GM18502 (cell line): ENCODE data around the gene GALR2.
"Not testable (repeated sequence)": the region's sequence is repeated elsewhere in the genome, so short reads cannot be mapped to it uniquely, and the experiment has no call there.

Experiments used
- ATAC-seq: cut with Tn5 transposase; IDR thresholded peaks from one replicate; pipeline ENCODE4 v1.9.1; 2021; ENCODE audit warnings: mild to moderate bottlenecking; ENCODE audit not compliant: unreplicated experiment, poor library complexity

Gene GALR2

GRCh38 chr17:76049836-76050537, 24.6 kb upstream of the GALR2 start:
- no peak for ATAC-seq

GRCh38 chr17:76050538-76051467, 23.8 kb upstream of the GALR2 start:
- ATAC-seq, result no peak

GRCh38 chr17:76051561-76051960, 23.0 kb upstream of the GALR2 start:
- no peak for ATAC-seq

GRCh38 chr17:76053246-76054111, 21.1 kb upstream of the GALR2 start:
- ATAC-seq, result no peak

- ATAC-seq, result no peak
These were observed 20.5 kb upstream of the GALR2 start for GRCh38 chr17:76054112-76054476.

- ATAC-seq, result no peak
These were observed 17.7 kb upstream of the GALR2 start for GRCh38 chr17:76056882-76057281.

- not testable (repeated sequence) for ATAC-seq
These were observed 16.3 kb upstream of the GALR2 start for GRCh38 chr17:76058264-76058663.

GRCh38 chr17:76063875-76064546, 10.6 kb upstream of the GALR2 start:
- no peak for ATAC-seq

- no peak for ATAC-seq
These were observed 8.8 kb upstream of the GALR2 start for GRCh38 chr17:76065775-76066174.

- ATAC-seq, result no peak
These were observed 2.9 kb upstream of the GALR2 start for GRCh38 chr17:76071531-76072147.

GRCh38 chr17:76072148-76072858, 2.3 kb upstream of the GALR2 start, which contains the start of gene SRP68:
SRP68 (minus strand) TSS chr17:76072517; CDS start chr17:76072491, 26 bp downstream.
- ATAC-seq, result peak; percentile 90

- ATAC-seq, result no peak
These were observed 974 bp downstream of the GALR2 start for GRCh38 chr17:76075364-76076145.

GRCh38 chr17:76076146-76076764, 1.7 kb downstream of the GALR2 start:
- no peak for ATAC-seq

- ATAC-seq, result no peak
These were observed 2.4 kb downstream of the GALR2 start for GRCh38 chr17:76076765-76077583.

GRCh38 chr17:76077584-76078110, 3.1 kb downstream of the GALR2 start:
- ATAC-seq, result no peak

GRCh38 chr17:76078370-76078769, 3.8 kb downstream of the GALR2 start:
- not testable (repeated sequence) for ATAC-seq
